ENCODE data around the gene PKP1.

DNA sequence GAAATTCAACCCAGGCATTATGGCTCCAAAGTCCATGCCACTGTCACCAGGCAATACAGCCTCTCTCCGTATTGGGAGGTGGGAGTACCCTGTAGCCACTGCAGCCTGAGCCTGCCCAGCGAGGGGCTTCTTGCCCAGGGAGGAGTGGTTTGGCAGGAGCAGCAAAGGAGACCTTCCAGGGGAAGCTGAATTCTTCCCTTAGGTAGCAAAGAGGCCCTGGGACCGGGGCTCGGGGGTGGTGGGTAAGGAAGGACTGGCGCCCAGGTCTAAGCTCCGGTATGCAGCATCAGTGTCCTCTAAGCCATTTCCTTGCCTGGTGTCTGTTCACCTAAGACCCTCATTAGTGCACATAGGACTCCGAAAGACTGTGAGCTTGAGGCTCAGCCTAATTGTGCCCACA, 77.2 kb downstream of the PKP1 start:
- TF ChIP-seq POLR2A (IDR thresholded peaks at IDR 0.05) (no peak), POLR2AphosphoS5 (IDR thresholded peaks at IDR 0.05) (no peak), EP300 (IDR thresholded peaks at IDR 0.05) (no peak)
- TF ChIP-seq, protein P1, sequence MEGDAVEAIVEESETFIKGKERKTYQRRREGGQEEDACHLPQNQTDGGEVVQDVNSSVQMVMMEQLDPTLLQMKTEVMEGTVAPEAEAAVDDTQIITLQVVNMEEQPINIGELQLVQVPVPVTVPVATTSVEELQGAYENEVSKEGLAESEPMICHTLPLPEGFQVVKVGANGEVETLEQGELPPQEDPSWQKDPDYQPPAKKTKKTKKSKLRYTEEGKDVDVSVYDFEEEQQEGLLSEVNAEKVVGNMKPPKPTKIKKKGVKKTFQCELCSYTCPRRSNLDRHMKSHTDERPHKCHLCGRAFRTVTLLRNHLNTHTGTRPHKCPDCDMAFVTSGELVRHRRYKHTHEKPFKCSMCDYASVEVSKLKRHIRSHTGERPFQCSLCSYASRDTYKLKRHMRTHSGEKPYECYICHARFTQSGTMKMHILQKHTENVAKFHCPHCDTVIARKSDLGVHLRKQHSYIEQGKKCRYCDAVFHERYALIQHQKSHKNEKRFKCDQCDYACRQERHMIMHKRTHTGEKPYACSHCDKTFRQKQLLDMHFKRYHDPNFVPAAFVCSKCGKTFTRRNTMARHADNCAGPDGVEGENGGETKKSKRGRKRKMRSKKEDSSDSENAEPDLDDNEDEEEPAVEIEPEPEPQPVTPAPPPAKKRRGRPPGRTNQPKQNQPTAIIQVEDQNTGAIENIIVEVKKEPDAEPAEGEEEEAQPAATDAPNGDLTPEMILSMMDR (IDR thresholded peaks at IDR 0.05) = no peak
